Liver (tissue), 9 donors: Measurements from ENCODE around the gene ABHD8. TPM values are rescaled to one million over a fixed set of nuclear protein-coding genes. Genes with fewer than 3 reads are reported as not detected.

Experiments used
- DNase-seq: peaks from one replicate; pipeline ENCODE4 v3.0.0-alpha.2; 2017; ENCODE audit warnings: low spot score
- H3K27ac ChIP-seq, 2 donors: one replicate each; pipeline ENCODE4 v1.7.0; 2013; ENCODE audit warnings: inconsistent platforms in 2 of 2, low read length in 2 of 2, control low read depth in 1 of 2, low read depth in 1 of 2, mild to moderate bottlenecking in 1 of 2
- H3K27me3 ChIP-seq, 4 donors: one replicate each; pipeline versions ENCODE4 v1.6.1 to v1.7.0; 2013; ENCODE audit warnings: low read length in 3 of 4, inconsistent platforms in 1 of 4, mild to moderate bottlenecking in 1 of 4, moderate library complexity in 1 of 4; ENCODE audit not compliant: control insufficient read depth in 4 of 4, insufficient read depth in 4 of 4
- H3K36me3 ChIP-seq, 4 donors: one replicate each; pipeline versions ENCODE4 v1.6.1 to v1.7.0; 2013; ENCODE audit warnings: low read length in 3 of 4, mild to moderate bottlenecking in 3 of 4, low read depth in 1 of 4, moderate library complexity in 1 of 4; ENCODE audit not compliant: control insufficient read depth in 4 of 4, insufficient read depth in 3 of 4
- H3K4me1 ChIP-seq, 4 donors: one replicate each; pipeline versions ENCODE4 v1.6.1 to v1.7.0; 2013; ENCODE audit warnings: low read length in 3 of 4, mild to moderate bottlenecking in 3 of 4, moderate library complexity in 1 of 4; ENCODE audit not compliant: control insufficient read depth in 4 of 4, insufficient read depth in 4 of 4
- H3K4me3 ChIP-seq, 3 donors: one replicate each; pipeline versions ENCODE4 v1.6.1 to v1.7.0; 2013; ENCODE audit warnings: low read length in 3 of 3, control low read depth in 1 of 3, low read depth in 1 of 3, mild to moderate bottlenecking in 1 of 3
- H3K9ac ChIP-seq, 2 donors: one replicate each; pipeline ENCODE4 v1.7.0; 2013; ENCODE audit warnings: low read length in 2 of 2, mild to moderate bottlenecking in 2 of 2, moderate library complexity in 2 of 2, control low read depth in 1 of 2, low read depth in 1 of 2
- H3K9me3 ChIP-seq, 4 donors: one replicate each; pipeline versions ENCODE4 v1.6.1 to v1.7.0; 2013; ENCODE audit warnings: low read length in 3 of 4; ENCODE audit not compliant: control insufficient read depth in 4 of 4
- CTCF ChIP-seq: fragments of 150-350 bp; IDR thresholded peaks from 2 replicates; pipeline ENCODE4 v1.5.1; 2017; ENCODE audit warnings: improper control_type of control experiment, low read depth, low read length; ENCODE audit not compliant: missing input control
- EGR1 ChIP-seq, 2 donors: IDR thresholded peaks; 2 replicates each; pipeline ENCODE4 v1.6.1; 2016 to 2018; ENCODE audit warnings: antibody characterized with exemption in 2 of 2, low read depth in 2 of 2
- FOXA1 ChIP-seq: IDR thresholded peaks from 2 replicates; pipeline ENCODE4 v1.6.1; 2016; ENCODE audit warnings: antibody characterized with exemption
- GABPA ChIP-seq, 2 donors: IDR thresholded peaks in 1 of 2; conservative IDR thresholded peaks in 1 of 2; 2 replicates each; pipeline ENCODE4 v1.6.1; 2016; ENCODE audit warnings: antibody characterized with exemption in 2 of 2, mild to moderate bottlenecking in 1 of 2, moderate library complexity in 1 of 2
- HNF4A ChIP-seq, 2 donors: conservative IDR thresholded peaks; 2 replicates each; pipeline ENCODE4 v1.6.1; 2016; ENCODE audit warnings: antibody characterized with exemption in 2 of 2, mild to moderate bottlenecking in 2 of 2
- HNF4G ChIP-seq: IDR thresholded peaks from 2 replicates; pipeline ENCODE4 v1.6.1; 2016; ENCODE audit warnings: antibody characterized with exemption
- JUND ChIP-seq, 2 donors: IDR thresholded peaks; 2 replicates each; pipeline ENCODE4 v1.6.1; 2016; ENCODE audit warnings: antibody characterized with exemption in 2 of 2
- MAX ChIP-seq: IDR thresholded peaks from 2 replicates; pipeline ENCODE4 v1.6.1; 2016; ENCODE audit warnings: antibody characterized with exemption
- NR2F2 ChIP-seq: IDR thresholded peaks from 2 replicates; pipeline ENCODE4 v1.6.1; 2016; ENCODE audit warnings: antibody characterized with exemption
- RAD21 ChIP-seq, 2 donors: IDR thresholded peaks; 2 replicates each; pipeline ENCODE4 v1.6.1; 2016; ENCODE audit warnings: antibody characterized with exemption in 2 of 2, mild to moderate bottlenecking in 2 of 2
- SP1 ChIP-seq: IDR thresholded peaks from 2 replicates; pipeline ENCODE4 v1.6.1; 2018; ENCODE audit warnings: antibody characterized with exemption, mild to moderate bottlenecking
- TAF1 ChIP-seq: conservative IDR thresholded peaks from 2 replicates; pipeline ENCODE4 v1.6.1; 2016; ENCODE audit warnings: antibody characterized with exemption, mild to moderate bottlenecking
- YY1 ChIP-seq: IDR thresholded peaks from 2 replicates; pipeline ENCODE4 v1.6.1; 2016; ENCODE audit warnings: antibody characterized with exemption, mild to moderate bottlenecking
- WGBS: extraction: QIAGEN DNeasy Blood & Tissue Kit; methylation state at CpG from one replicate; pipeline ENCODE4 v1.1.7; 2013; 5-methylcytosine and 5-hydroxymethylcytosine counted together
- polyA plus RNA-seq, 2 donors: library from polyadenylated mRNA; stranded (reverse) in 1 of 2; unstranded in 1 of 2; fragments of 200-250 nt in 1 of 2; fragments of >200 nt in 1 of 2; fragmentation: Nextera tagmentation in 1 of 2; extraction: Ambion mirVana in 1 of 2; gene quantifications; one replicate each; pipeline versions ENCODE4 v1.2.1 to v1.2.3, GENCODE V29; 2013 to 2015
- total RNA-seq, 2 donors: library from RNA; depleted of rRNA; stranded (reverse); fragments of >200 nt; gene quantifications; one replicate each; pipeline ENCODE4 v1.2.3, GENCODE V29; 2014
- TF ChIP-seq, protein P1 (sequence below): IDR thresholded peaks from 2 replicates; pipeline ENCODE4 v1.6.1; 2016; ENCODE audit warnings: antibody characterized with exemption
- donor health status: healthy.
- donor health status: healthy.
- donor health status: healthy.
- donor health status: healthy.
- donor health status: healthy.

The ABHD8 gene
- total and polyA plus RNA-seq, 4 donors: 6.3 to 26.9 (median 14.4) TPM

DNA sequence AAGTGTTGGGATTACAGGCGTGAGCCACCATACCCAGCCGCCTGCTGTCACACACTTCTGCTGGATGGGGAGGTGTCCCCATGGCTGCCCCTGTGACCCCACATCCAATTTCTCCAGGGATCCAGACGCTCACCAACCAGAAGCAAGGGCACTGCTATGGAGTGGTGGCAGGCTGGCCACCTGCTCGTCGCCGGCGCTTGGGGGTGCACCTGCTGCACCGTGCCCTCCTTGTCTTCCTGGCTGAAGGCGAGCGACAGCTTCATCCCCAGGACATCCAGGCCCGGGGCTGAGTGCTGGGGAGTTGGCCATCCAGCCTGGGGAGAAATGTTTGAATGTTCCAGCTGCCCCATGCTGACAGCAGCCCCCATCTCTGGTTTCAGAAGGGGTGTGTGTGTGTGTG is 17.0 kb downstream of the ABHD8 start:
- Histone ChIP-seq H3K4me3 (no peak overlapping the region), H3K4me1 (peaks cover 3 to 17% (median 9%) of the 10 kb centered on the region in 4 donors)

GRCh38 chr19:17285415-17286135 is 17.6 kb downstream of the ABHD8 start:
- WGBS: 92% methylated on average over 18 of the region's 18 CpGs

More for the DNA sequence above, 17.0 kb downstream of the ABHD8 start:
- no peak overlapping the region for H3K9ac ChIP-seq
- no peak for TF ChIP-seq HNF4A (conservative IDR thresholded peaks at IDR 0.05)
- TF ChIP-seq, protein P1, sequence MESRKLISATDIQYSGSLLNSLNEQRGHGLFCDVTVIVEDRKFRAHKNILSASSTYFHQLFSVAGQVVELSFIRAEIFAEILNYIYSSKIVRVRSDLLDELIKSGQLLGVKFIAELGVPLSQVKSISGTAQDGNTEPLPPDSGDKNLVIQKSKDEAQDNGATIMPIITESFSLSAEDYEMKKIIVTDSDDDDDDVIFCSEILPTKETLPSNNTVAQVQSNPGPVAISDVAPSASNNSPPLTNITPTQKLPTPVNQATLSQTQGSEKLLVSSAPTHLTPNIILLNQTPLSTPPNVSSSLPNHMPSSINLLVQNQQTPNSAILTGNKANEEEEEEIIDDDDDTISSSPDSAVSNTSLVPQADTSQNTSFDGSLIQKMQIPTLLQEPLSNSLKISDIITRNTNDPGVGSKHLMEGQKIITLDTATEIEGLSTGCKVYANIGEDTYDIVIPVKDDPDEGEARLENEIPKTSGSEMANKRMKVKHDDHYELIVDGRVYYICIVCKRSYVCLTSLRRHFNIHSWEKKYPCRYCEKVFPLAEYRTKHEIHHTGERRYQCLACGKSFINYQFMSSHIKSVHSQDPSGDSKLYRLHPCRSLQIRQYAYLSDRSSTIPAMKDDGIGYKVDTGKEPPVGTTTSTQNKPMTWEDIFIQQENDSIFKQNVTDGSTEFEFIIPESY: no peak
- TF ChIP-seq NR2F2: no peak
- TF ChIP-seq CTCF: no peak
- TF ChIP-seq SP1: no peak
- no peak for TF ChIP-seq RAD21 (IDR thresholded peaks at IDR 0.05)
- TF ChIP-seq JUND (IDR thresholded peaks at IDR 0.05): no peak
- TF ChIP-seq GABPA (IDR thresholded peaks at IDR 0.05 in 1 of 2, conservative IDR thresholded peaks at IDR 0.05 in 1 of 2): no peak
- TF ChIP-seq MAX: no peak
- no peak for TF ChIP-seq TAF1
- no peak for TF ChIP-seq HNF4G
- TF ChIP-seq EGR1 (IDR thresholded peaks at IDR 0.05; ENCODE audit: low read depth in 2 of 2): no peak
- no peak for TF ChIP-seq YY1
- H3K27me3 ChIP-seq: no peaks in the 10 kb centered on the region
- no peaks in the 10 kb centered on the region for H3K9me3 ChIP-seq
- no peak for DNase-seq
- H3K36me3 ChIP-seq: no peaks in the 10 kb centered on the region
- 94% methylated on average over 11 of the region's 11 CpGs for WGBS
- H3K27ac ChIP-seq: no peak overlapping the region

More at GRCh38 chr19:17285415-17286135, 17.6 kb downstream of the ABHD8 start:
- Histone ChIP-seq H3K9me3 (no peaks in the 10 kb centered on the region), H3K4me1 (peaks cover 3 to 19% (median 9%) of the 10 kb centered on the region in 4 donors), H3K27ac (no peak overlapping the region), H3K36me3 (no peaks in the 10 kb centered on the region), H3K9ac (no peak overlapping the region), H3K4me3 (no peak overlapping the region), H3K27me3 (no peaks in the 10 kb centered on the region)
- DNase-seq: no peak
- no peak for TF ChIP-seq MAX
- no peak for TF ChIP-seq JUND (IDR thresholded peaks at IDR 0.05)
- TF ChIP-seq NR2F2: no peak
- no peak for TF ChIP-seq CTCF
- no peak for TF ChIP-seq FOXA1
- TF ChIP-seq HNF4A (conservative IDR thresholded peaks at IDR 0.05): no peak
- no peak for TF ChIP-seq TAF1
